Raji (cell line): ENCODE results near the gene CACHD1.

Source experiments
- POLR2A ChIP-seq: IDR thresholded peaks from 2 replicates; pipeline ENCODE4 v1.6.1; 2011; ENCODE audit warnings: low read depth, low read length, control low read depth; ENCODE audit not compliant: insufficient read depth

Gene CACHD1

GRCh38 chr1:64482720-64483119 is 12.8 kb downstream of the CACHD1 start:
- TF ChIP-seq POLR2A = no peak

GRCh38 chr1:64483731-64484414 is 13.9 kb downstream of the CACHD1 start:
- TF ChIP-seq POLR2A = no peak

- TF ChIP-seq POLR2A = no peak
Observed at GRCh38 chr1:64484651-64485050, 14.7 kb downstream of the CACHD1 start.

- TF ChIP-seq POLR2A = no peak
Observed at GRCh38 chr1:64486193-64486592, 16.3 kb downstream of the CACHD1 start.

- no peak for TF ChIP-seq POLR2A
Observed at GRCh38 chr1:64487061-64487460, 17.1 kb downstream of the CACHD1 start.

DNA sequence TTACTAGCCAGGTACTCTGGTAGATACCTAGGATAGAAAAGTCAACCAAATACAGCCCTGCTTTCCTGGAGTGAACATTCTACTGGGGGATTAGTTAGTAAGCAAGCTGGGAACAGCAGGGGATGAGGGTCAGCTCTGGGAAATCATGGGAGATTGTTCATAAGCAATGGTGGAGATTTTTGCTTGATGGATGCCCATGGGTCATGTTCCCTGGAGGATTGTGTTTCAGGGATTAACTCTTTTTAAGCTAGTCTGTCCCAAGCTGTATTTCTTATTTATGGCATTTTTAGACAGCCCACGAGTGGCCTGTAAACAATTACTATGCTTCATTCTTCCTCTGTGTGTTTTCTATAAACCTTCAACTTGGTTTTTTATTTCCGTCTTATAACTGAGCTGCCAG is 18.9 kb downstream of the CACHD1 start:
- no peak for TF ChIP-seq POLR2A

- TF ChIP-seq POLR2A = no peak
Observed at GRCh38 chr1:64489707-64490106, 19.8 kb downstream of the CACHD1 start.

- no peak for TF ChIP-seq POLR2A
Observed at GRCh38 chr1:64490213-64490818, 20.4 kb downstream of the CACHD1 start.

DNA sequence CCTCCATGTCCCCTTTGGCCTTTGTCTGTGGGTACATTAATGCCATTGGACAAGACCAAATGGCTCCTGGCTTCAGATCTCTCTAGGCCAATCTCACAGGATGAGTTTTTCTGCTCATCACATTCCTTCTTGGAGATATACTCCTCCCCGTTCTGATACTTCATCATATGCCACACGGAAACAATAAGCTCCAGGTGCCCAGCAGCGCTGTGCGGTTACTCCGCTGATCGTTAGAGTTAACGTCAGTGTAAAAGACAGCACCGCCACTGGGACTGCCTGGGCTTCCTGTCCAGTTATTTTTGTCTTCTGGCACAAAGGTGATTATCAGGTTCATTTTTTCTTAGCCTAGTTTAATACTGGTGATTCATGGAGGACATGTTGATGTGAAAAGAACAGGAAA is 22.5 kb downstream of the CACHD1 start:
- no peak for TF ChIP-seq POLR2A

DNA sequence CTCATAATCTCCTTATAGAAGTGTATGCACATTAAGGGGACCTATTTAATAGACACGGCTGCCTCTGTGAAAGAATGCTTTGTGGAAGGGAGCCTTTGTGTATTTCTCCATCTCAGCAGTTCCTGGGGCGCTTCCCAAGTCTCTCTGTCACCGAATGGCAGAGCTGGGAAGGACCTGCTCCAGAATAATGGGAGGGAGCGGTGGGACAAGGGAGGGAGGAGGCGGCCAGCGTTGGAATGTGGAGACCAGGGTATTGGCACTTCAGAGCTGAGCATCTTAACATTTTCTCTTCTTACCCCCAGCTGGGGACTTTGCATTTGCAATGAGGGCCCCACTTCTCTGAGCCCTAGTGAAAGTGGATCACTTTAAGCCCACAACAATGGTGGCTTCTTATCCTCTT is 23.9 kb downstream of the CACHD1 start:
- TF ChIP-seq POLR2A = no peak

GRCh38 chr1:64494659-64495058 is 24.7 kb downstream of the CACHD1 start:
- TF ChIP-seq POLR2A = no peak

DNA sequence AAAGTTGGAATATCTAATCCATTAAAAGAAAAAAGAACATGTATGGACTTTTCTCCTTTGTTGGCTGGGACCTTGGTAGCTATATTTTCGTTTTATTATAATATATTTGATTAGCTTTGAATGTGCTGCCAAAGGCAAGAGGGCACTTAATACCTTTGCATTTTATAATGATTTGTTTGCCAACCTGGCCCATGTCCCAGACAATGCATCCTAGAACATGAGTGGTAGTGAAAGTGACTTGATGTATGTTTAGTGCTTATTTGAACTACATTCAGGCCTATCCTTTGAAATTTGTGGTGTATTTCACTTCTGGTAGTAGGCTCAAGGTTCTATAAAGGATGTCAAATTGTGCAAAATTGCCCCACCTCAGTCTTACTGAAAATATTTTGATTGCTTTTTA is 25.9 kb downstream of the CACHD1 start:
- TF ChIP-seq POLR2A = no peak

DNA sequence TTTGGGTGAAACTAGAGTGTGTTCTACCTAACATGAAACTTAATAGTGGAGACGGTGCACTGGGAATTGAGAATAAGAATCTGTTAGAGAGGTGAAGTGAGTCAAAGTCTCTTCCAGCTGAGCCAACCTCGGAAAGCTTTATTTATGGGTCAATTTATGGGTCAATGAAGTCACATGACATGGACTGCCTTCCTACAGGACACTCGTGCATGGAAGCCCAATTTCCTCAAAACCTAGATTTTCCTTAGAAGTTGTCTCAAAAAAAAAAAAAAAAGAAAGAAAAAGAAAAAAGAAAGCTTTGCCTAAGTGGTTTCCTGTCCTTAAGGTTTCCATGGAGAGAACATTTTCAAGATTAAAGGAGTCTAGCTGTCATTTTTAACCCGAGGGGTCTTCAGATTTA is 26.7 kb downstream of the CACHD1 start:
- TF ChIP-seq POLR2A = no peak

DNA sequence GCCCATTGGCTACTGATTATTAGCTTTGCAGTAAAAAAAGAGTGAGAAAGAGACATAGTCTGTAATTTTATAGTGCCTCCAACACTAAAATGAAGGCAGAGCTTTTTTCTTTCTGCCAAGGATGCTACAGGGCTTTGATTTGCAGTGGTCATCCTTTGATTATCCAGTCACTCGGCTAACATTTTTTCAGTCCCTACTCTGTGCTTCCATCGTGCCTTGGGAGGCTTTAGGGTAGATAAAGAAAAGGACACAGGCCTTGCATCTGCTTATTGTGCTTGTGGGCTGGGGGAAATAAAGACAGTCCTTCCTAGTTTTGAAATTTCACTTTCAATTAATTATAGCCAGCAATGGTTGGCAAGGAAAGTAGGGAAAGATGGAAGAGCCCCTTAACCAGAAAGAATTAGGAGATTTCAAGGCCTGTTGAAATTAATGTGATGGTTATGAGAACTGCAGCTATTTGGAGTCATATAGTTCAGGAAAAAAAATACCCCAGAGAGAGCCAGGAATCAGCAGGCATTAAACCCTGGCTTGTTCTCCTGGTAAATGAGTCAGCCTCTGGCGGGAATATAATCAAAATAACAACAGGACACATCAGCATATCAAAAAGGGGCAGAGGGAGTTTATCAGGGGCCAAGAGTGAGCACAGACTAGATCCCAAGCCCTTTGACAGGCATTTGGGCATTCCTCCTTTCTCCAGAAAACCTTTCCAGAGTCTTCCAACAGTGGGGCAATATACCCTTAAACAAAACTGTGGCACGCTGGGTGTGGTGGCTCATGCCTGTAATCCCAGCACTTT is 27.4 kb downstream of the CACHD1 start:
- no peak for TF ChIP-seq POLR2A

DNA sequence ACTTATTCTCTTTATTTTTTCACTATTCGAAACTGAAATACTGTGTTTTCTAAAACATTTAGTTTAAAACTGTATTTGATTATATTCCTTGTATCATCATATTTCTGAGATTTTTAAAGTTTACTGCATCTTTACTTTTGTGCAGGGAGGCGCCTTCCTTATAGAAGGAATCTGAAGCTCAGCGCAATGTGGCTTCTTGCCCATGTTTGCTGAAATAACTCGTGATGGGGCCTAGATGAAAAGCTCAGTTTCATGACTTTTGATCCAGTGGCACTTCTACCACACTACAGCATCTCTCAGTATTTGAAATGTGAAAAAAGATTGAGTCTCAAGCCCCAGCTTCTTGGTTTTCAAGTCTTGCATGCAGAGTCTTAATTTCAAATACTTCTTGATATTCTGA is 28.4 kb downstream of the CACHD1 start:
- no peak for TF ChIP-seq POLR2A

GRCh38 chr1:64499011-64499410 is 29.1 kb downstream of the CACHD1 start:
- no peak for TF ChIP-seq POLR2A
